Suprapubic skin (tissue), 4 donors: ENCODE results near the gene MGAM2.

Experiments
- EP300 ChIP-seq: sonication (generic); formaldehyde crosslinking; IDR thresholded peaks from one replicate; pipeline ENCODE4 v1.6.1; 2017; ENCODE audit warnings: antibody characterized with exemption
- POLR2A ChIP-seq, 2 donors: fragments of 450-650 bp; IDR thresholded peaks; one replicate each; pipeline ENCODE4 v1.6.1; 2017; ENCODE audit warnings: antibody characterized with exemption in 2 of 2, mild to moderate bottlenecking in 2 of 2, moderate library complexity in 2 of 2
- POLR2AphosphoS5 ChIP-seq, 3 donors: sonication (generic); formaldehyde crosslinking; IDR thresholded peaks; one replicate each; pipeline ENCODE4 v1.6.1; 2017; ENCODE audit warnings: antibody characterized with exemption in 3 of 3
- TF ChIP-seq, protein P1 (sequence below), 2 donors: fragments of 200-600 bp in 1 of 2; fragments of 450-650 bp in 1 of 2; sonication (generic) in 1 of 2; IDR thresholded peaks; one replicate each; pipeline ENCODE4 v1.5.1; 2016 to 2019; ENCODE audit warnings: antibody characterized with exemption in 2 of 2, mild to moderate bottlenecking in 1 of 2, moderate library complexity in 1 of 2

DNA sequence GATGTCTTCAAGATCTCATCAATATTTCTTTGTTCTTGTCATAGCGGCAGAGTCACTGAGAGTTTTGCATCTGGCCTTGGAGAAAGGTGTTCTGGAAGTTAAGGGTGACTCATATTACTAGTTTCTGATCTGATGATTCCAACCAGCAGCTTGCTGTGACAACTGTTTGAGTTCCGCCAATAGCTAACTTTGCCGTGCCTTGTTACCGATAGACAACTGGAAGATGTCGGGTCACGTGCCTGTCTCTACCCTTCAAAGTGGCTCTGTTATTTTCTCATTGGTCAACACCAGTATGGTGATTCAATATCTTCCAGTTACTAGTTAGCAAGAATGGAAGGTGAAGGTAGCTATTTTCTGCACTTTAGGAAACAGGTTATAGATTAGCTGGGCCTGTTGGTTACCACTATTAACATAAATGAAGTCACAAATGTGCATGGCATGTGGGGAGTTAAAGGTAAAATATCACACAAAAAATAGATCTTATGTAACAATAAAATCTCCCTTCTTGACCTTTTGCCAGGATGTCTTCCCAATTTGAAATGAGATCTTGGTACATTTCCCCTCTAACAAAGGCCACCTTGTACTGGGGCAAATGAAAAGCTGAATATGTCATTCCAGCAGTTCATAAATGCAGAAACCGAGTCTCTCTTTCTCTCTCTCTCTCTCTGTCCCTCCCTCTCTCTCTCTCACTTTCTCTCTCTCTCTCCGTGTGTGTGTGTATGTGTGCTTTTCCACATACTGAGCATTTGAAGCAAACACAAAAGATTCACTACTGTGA is 2.6 kb upstream of the MGAM2 start:
- TF ChIP-seq, protein P1, sequence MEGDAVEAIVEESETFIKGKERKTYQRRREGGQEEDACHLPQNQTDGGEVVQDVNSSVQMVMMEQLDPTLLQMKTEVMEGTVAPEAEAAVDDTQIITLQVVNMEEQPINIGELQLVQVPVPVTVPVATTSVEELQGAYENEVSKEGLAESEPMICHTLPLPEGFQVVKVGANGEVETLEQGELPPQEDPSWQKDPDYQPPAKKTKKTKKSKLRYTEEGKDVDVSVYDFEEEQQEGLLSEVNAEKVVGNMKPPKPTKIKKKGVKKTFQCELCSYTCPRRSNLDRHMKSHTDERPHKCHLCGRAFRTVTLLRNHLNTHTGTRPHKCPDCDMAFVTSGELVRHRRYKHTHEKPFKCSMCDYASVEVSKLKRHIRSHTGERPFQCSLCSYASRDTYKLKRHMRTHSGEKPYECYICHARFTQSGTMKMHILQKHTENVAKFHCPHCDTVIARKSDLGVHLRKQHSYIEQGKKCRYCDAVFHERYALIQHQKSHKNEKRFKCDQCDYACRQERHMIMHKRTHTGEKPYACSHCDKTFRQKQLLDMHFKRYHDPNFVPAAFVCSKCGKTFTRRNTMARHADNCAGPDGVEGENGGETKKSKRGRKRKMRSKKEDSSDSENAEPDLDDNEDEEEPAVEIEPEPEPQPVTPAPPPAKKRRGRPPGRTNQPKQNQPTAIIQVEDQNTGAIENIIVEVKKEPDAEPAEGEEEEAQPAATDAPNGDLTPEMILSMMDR (IDR thresholded peaks at IDR 0.05) = no peak
- TF ChIP-seq EP300 (no peak), POLR2AphosphoS5 (IDR thresholded peaks at IDR 0.05) (no peak), POLR2A (IDR thresholded peaks at IDR 0.05) (no peak)
